LNCaP clone FGC (cell line): ENCODE measurements around the gene CARD10.

Experiments used
- DNase-seq: peaks from one replicate; pipeline ENCODE4 v3.0.0-alpha.2; 2011; ENCODE audit warnings: low read depth
- H3K4me3 ChIP-seq: 2 replicates; pipeline ENCODE4 v1.5.1; 2011; ENCODE audit warnings: mild to moderate bottlenecking, low read depth, low read length, control low read depth
- TF ChIP-seq, protein P1 (sequence below): IDR thresholded peaks from 2 replicates; pipeline ENCODE4 v1.5.1; 2012; ENCODE audit warnings: mild to moderate bottlenecking; ENCODE audit not compliant: control insufficient read depth, insufficient read depth; ENCODE audit errors: extremely low read depth

CARD10 gene

GRCh38 chr22:37521236-37521739, 2.1 kb upstream of the CARD10 start:
- TF ChIP-seq, protein P1, sequence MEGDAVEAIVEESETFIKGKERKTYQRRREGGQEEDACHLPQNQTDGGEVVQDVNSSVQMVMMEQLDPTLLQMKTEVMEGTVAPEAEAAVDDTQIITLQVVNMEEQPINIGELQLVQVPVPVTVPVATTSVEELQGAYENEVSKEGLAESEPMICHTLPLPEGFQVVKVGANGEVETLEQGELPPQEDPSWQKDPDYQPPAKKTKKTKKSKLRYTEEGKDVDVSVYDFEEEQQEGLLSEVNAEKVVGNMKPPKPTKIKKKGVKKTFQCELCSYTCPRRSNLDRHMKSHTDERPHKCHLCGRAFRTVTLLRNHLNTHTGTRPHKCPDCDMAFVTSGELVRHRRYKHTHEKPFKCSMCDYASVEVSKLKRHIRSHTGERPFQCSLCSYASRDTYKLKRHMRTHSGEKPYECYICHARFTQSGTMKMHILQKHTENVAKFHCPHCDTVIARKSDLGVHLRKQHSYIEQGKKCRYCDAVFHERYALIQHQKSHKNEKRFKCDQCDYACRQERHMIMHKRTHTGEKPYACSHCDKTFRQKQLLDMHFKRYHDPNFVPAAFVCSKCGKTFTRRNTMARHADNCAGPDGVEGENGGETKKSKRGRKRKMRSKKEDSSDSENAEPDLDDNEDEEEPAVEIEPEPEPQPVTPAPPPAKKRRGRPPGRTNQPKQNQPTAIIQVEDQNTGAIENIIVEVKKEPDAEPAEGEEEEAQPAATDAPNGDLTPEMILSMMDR = no peak
- no peak for DNase-seq
- no peak overlapping the region for H3K4me3 ChIP-seq

DNA sequence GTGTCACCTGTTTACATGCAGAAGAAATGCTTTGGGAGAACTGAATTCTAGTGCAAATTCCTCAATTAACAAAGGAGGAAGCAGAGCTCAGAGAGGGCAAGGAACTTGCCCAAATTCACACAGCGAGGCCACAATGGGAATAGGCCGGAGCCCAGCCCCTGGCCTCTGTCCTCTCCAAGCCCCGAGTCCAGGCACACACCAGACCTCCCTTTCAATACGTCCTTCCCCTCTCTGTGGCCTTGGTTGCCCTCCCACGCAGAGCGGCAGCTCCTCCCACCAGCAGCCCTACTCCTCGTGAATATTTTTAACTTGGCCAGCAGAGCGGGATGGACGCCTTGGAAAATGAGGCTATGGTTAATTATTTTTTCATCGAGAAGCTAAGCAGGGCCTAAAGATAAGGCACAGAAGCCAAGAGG, 1.6 kb upstream of the CARD10 start:
- no peak overlapping the region for H3K4me3 ChIP-seq
- DNase-seq = no peak
- TF ChIP-seq, protein P1 = no peak

DNA sequence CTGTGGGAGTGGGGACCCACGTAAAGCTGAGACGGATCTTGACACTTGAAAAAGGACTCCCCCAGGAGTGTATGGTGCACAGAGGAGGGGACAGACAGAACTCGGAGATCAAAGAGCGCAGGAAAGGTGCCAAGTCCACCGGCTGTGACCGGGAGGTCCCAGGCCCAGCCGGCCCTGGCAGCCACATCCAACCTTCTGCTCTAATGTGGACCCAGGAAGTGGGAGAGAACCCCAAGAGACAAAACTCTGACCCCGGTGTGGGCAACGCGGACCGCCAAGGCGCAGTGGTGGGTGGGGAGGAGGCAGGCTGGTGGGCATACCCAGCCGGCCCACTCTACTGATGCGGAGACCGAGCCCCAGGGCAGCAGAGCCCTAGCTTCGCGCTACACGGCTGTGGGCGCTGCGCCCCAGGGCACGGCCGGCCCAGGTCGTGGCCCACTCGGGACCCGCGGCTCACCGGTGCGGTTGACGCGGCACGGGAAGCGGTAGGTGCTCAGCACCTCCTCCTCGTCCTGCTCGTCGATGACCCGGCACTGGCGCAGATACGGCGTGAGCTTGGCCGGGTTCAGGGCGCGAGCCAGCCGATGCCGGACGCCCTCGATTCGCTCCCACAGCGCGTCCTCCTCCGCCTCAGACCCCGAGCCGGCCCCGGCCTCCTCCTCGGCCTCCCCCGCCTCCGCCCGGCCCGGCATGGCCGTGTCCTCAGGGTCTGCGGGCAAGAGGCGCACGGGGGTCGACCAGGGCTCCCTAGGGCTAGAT, 527 bp downstream of the CARD10 start:
- DNase-seq = no peak
- peak overlapping the region; percentile 58 for H3K4me3 ChIP-seq
- TF ChIP-seq, protein P1 = no peak

DNA sequence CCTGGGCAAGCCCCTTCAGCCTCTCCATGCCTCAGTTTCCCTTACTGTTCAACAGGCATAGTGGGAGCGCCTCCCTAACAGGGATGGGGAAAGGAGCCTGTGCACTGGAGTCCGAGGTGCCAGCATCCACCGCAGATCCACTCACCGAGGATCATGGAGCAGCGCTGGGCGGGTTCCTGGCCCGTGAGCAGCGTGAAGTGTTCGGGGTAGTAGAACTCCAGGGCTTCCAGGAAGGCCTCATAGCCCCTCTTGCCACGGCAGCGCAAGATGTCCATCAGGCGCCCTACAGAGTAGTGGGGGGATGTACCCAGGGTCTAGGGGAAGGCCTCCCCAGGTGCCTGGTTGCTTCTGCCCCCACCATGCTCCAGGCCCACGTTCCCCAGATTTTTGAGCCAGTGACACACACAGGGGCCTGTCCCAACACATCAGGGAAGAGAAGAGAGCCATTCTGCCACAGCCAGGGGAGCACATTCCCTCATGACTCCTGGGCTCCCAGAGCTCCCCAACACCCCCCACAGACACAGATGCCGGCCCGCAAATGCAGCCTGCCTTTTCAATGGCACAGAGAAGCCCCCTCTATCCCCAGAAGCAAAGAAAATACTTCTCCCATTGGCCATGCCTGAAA, 1.3 kb downstream of the CARD10 start:
- no peak overlapping the region for H3K4me3 ChIP-seq
- TF ChIP-seq, protein P1 = no peak

DNA sequence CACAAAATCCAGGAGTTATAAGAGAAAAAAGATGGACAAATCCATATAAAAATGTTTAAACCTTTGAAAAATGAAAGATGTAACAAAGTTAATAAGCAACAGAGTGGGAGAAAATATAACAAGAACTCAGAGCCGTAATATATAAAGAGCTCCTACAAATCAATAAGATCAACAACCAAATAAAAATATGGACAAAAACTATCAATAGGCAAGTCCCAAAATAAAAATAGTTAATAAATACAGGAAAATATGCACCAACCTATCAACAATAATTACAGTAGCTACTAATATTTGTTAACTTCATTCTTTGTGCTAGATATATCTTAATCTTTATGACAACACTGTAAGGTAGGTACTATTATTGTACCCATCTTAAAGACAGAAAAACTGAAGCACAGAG, 2.8 kb downstream of the CARD10 start:
- H3K4me3 ChIP-seq = no peak overlapping the region
- DNase-seq = no peak
- TF ChIP-seq, protein P1 = no peak

More for the DNA sequence above, 1.3 kb downstream of the CARD10 start:
- DNase-seq = no peak

GRCh38 chr22:37515901-37516300, 3.3 kb downstream of the CARD10 start:
- TF ChIP-seq, protein P1 = no peak
- no peak overlapping the region for H3K4me3 ChIP-seq
- no peak for DNase-seq
